Testis (tissue), 2 donors: ENCODE results near the gene NRL.

ENCODE experiments used
- POLR2A ChIP-seq: fragments of 450-650 bp; IDR thresholded peaks from one replicate; pipeline ENCODE4 v1.6.1; 2017; ENCODE audit warnings: antibody characterized with exemption, mild to moderate bottlenecking, moderate library complexity
- TF ChIP-seq, protein P1 (sequence below), 3 experiments: fragments of 450-650 bp in 2 of 3; fragments of 200-600 bp in 1 of 3; sonication (generic) in 1 of 3; IDR thresholded peaks; one replicate each; pipeline ENCODE4 v1.5.1; 2016 to 2019; ENCODE audit warnings: antibody characterized with exemption in 3 of 3, mild to moderate bottlenecking in 2 of 3, moderate library complexity in 1 of 3

GRCh38 chr14:24123424-24124417, 9.0 kb upstream of the NRL start:
- TF ChIP-seq, protein P1, sequence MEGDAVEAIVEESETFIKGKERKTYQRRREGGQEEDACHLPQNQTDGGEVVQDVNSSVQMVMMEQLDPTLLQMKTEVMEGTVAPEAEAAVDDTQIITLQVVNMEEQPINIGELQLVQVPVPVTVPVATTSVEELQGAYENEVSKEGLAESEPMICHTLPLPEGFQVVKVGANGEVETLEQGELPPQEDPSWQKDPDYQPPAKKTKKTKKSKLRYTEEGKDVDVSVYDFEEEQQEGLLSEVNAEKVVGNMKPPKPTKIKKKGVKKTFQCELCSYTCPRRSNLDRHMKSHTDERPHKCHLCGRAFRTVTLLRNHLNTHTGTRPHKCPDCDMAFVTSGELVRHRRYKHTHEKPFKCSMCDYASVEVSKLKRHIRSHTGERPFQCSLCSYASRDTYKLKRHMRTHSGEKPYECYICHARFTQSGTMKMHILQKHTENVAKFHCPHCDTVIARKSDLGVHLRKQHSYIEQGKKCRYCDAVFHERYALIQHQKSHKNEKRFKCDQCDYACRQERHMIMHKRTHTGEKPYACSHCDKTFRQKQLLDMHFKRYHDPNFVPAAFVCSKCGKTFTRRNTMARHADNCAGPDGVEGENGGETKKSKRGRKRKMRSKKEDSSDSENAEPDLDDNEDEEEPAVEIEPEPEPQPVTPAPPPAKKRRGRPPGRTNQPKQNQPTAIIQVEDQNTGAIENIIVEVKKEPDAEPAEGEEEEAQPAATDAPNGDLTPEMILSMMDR (IDR thresholded peaks at IDR 0.05) = no peak
- no peak for TF ChIP-seq POLR2A
